Activated CD4-positive, alpha-beta memory T cell treated with anti-CD3 and anti-CD28 coated beads for 36 hours (primary cell): Measurements from ENCODE around the gene TBC1D24. TPM values are rescaled to one million over a fixed set of nuclear protein-coding genes. Genes with fewer than 3 reads are reported as not detected.

Experiments
- CTCF ChIA-PET: fragments of 350-600 bp; sonication (Branson Sonifier 250); formaldehyde crosslinking; loops from one replicate; lab custom pipeline; 2021; ENCODE audit warnings: antibody characterized with exemption, inconsistent platforms; lab: Charles Lee
- POLR2A ChIA-PET: fragments of 350-600 bp; sonication (Branson Sonifier 250); formaldehyde crosslinking; loops from one replicate; lab custom pipeline; 2021; ENCODE audit warnings: antibody characterized with exemption; lab: Charles Lee
- DNase-seq: peaks from one replicate; pipeline ENCODE4 v3.0.0-alpha.2; 2020
- H3K27ac Mint-ChIP-seq: one replicate; pipeline ENCODE4 v1.8.0; 2021; ENCODE audit warnings: mixed read lengths
- H3K27me3 Mint-ChIP-seq: one replicate; pipeline ENCODE4 v1.8.0; 2021; ENCODE audit warnings: mixed read lengths
- H3K36me3 Mint-ChIP-seq: one replicate; pipeline ENCODE4 v1.8.0; 2021; ENCODE audit warnings: mixed read lengths
- H3K4me1 Mint-ChIP-seq: one replicate; pipeline ENCODE4 v1.8.0; 2021; ENCODE audit warnings: low read depth, mixed read lengths
- H3K4me3 Mint-ChIP-seq: one replicate; pipeline ENCODE4 v1.8.0; 2021; ENCODE audit warnings: mild to moderate bottlenecking, mixed read lengths
- H3K9me3 Mint-ChIP-seq: one replicate; pipeline ENCODE4 v1.8.0; 2021; ENCODE audit warnings: mixed read lengths
- intact Hi-C: fragments of 100-400 bp; cut with micrococcal nuclease; formaldehyde crosslinking; loops from one replicate; pipeline ENCODE4 v1.15.1; 2023
- total RNA-seq, 2 experiments: library from RNA; stranded (reverse); gene quantifications; one replicate each; pipeline ENCODE4 v1.2.3, GENCODE V29; 2021

TBC1D24 gene
- total RNA-seq, 2 experiments from 2014 or later: 12.2 to 12.4 TPM

GRCh38 chr16:2470603-2471015 lies 4.3 kb upstream of the TBC1D24 start:
- POLR2A ChIA-PET: interaction anchor here (0.5 to 2.0 kb wide), 3 partner anchors 11 to 180 kb away, joined by 3 to 6 read pairs (median 3); partner anchors contain the start of gene TEDC2
- no peak for DNase-seq
- Mint-ChIP-seq H3K36me3 (no peaks in the 10 kb centered on the region), H3K27ac (no peak overlapping the region), H3K4me3 (no peak overlapping the region), H3K9me3 (no peaks in the 10 kb centered on the region), H3K4me1 (peaks cover 19% of the 10 kb centered on the region), H3K27me3 (peaks cover 32% of the 10 kb centered on the region)
- CTCF ChIA-PET: interaction anchor here (1.2 kb wide), 1 partner anchor 31 kb away, joined by 7 read pairs; no protein-coding TSS in a partner anchor
- intact Hi-C loops: loop anchor here (5.0 kb wide), 1 partner anchor 43 kb away; the partner anchor contains the start of gene CCNF

- intact Hi-C loops: loop anchor here (5.0 kb wide), 1 partner anchor 44 kb away; the partner anchor contains the start of gene CCNF
- H3K27ac Mint-ChIP-seq: no peak within 1 kb of the TSS
- H3K27me3 Mint-ChIP-seq: peaks cover 32% of the 10 kb centered on the region
- H3K36me3 Mint-ChIP-seq: no peaks in the 10 kb centered on the region
- ChIA-PET CTCF (interaction anchor here (1.2 kb wide), 1 partner anchor 30 kb away, joined by 7 read pairs; no protein-coding TSS in a partner anchor), POLR2A (interaction anchor here (0.5 to 1.0 kb wide), 2 partner anchors 30 to 181 kb away, joined by 3 read pairs; no protein-coding TSS in a partner anchor)
- H3K9me3 Mint-ChIP-seq: no peaks in the 10 kb centered on the region
- H3K4me1 Mint-ChIP-seq: peaks cover 23% of the 10 kb centered on the region
- no peak for DNase-seq
- no peak within 1 kb of the TSS for H3K4me3 Mint-ChIP-seq
Observed at GRCh38 chr16:2471016-2471652, 3.8 kb upstream of the TBC1D24 start, which contains the start of gene NTN3. Gene NTN3, plus strand, starts transcription at chr16:2471297. Its CDS starts 405 bp downstream, at chr16:2471702.

- Mint-ChIP-seq H3K4me3 (no peak overlapping the region), H3K27me3 (peaks cover 32% of the 10 kb centered on the region), H3K36me3 (no peaks in the 10 kb centered on the region), H3K4me1 (peaks cover 27% of the 10 kb centered on the region), H3K27ac (no peak overlapping the region), H3K9me3 (no peaks in the 10 kb centered on the region)
- POLR2A ChIA-PET: no interaction called here
- CTCF ChIA-PET: no interaction called here
- no peak for DNase-seq
- intact Hi-C loops: loop anchor here (5.0 kb wide), 1 partner anchor 45 kb away; the partner anchor contains the start of gene CCNF
Observed at GRCh38 chr16:2471653-2472487, 3.1 kb upstream of the TBC1D24 start.

- Mint-ChIP-seq H3K9me3 (no peaks in the 10 kb centered on the region), H3K4me3 (no peak overlapping the region), H3K27me3 (peaks cover 32% of the 10 kb centered on the region), H3K27ac (no peak overlapping the region), H3K36me3 (no peaks in the 10 kb centered on the region), H3K4me1 (peaks cover 24% of the 10 kb centered on the region)
- intact Hi-C loops: loop anchor here (5.0 kb wide), 1 partner anchor 45 kb away; the partner anchor contains the start of gene CCNF
- POLR2A ChIA-PET: no interaction called here
- CTCF ChIA-PET: no interaction called here
- no peak for DNase-seq
Observed at GRCh38 chr16:2472488-2472864, 2.5 kb upstream of the TBC1D24 start.

GRCh38 chr16:2472885-2473445 lies 2.0 kb upstream of the TBC1D24 start:
- CTCF ChIA-PET: no interaction called here
- intact Hi-C loops: loop anchor here (5.0 kb wide), 1 partner anchor 46 kb away; the partner anchor contains the start of gene CCNF
- POLR2A ChIA-PET: no interaction called here

GRCh38 chr16:2473446-2473926 lies 1.4 kb upstream of the TBC1D24 start:
- Mint-ChIP-seq H3K4me1 (peaks cover 20% of the 10 kb centered on the region), H3K4me3 (peak overlapping the region; percentile 38), H3K27ac (no peak overlapping the region), H3K27me3 (peaks cover 28% of the 10 kb centered on the region), H3K36me3 (no peaks in the 10 kb centered on the region), H3K9me3 (no peaks in the 10 kb centered on the region)
- CTCF ChIA-PET: interaction anchor here (1.9 kb wide), 1 partner anchor 13 kb away, joined by 8 read pairs; no protein-coding TSS in a partner anchor
- intact Hi-C loops: loop anchor here (5.0 kb wide), 1 partner anchor 46 kb away; the partner anchor contains the start of gene CCNF
- DNase-seq: no peak
- POLR2A ChIA-PET: no interaction called here

More at GRCh38 chr16:2472885-2473445, 2.0 kb upstream of the TBC1D24 start:
- Mint-ChIP-seq H3K4me1 (peaks cover 24% of the 10 kb centered on the region), H3K27me3 (peaks cover 32% of the 10 kb centered on the region), H3K4me3 (peak overlapping the region; percentile 38), H3K9me3 (no peaks in the 10 kb centered on the region), H3K27ac (no peak overlapping the region), H3K36me3 (no peaks in the 10 kb centered on the region)
- no peak for DNase-seq

GRCh38 chr16:2473999-2474876 lies 689 bp upstream of the TBC1D24 start:
- intact Hi-C loops: loop anchor here (5.0 kb wide), 1 partner anchor 47 kb away; the partner anchor contains the start of gene CCNF
- peak; percentile 67 for DNase-seq
- Mint-ChIP-seq H3K27ac (peak overlapping the region; percentile 8), H3K4me3 (peak overlapping the region; percentile 72), H3K36me3 (no peaks in the 10 kb centered on the region), H3K9me3 (no peaks in the 10 kb centered on the region), H3K27me3 (peaks cover 25% of the 10 kb centered on the region), H3K4me1 (peaks cover 19% of the 10 kb centered on the region)
- CTCF ChIA-PET: interaction anchor here (1.3 to 1.9 kb wide), 3 partner anchors 13 to 27 kb away, joined by 4 to 8 read pairs (median 5); partner anchors contain the start of gene TEDC2
- POLR2A ChIA-PET: interaction anchor here (0.6 to 1.4 kb wide), 5 partner anchors 14 to 439 kb away, joined by 3 to 4 read pairs (median 3); partner anchors contain the start of genes ATP6V0C and TEDC2

GRCh38 chr16:2475413-2476344 lies 752 bp downstream of the TBC1D24 start:
- H3K27me3 Mint-ChIP-seq: peaks cover 12% of the 10 kb centered on the region
- H3K36me3 Mint-ChIP-seq: no peaks in the 10 kb centered on the region
- no peak overlapping the region for H3K27ac Mint-ChIP-seq
- ChIA-PET CTCF (interaction anchor here (1.3 to 1.9 kb wide), 3 partner anchors 11 to 26 kb away, joined by 4 to 8 read pairs (median 5); partner anchors contain the start of gene TEDC2), POLR2A (interaction anchor here (0.6 to 1.4 kb wide), 5 partner anchors 16 to 437 kb away, joined by 3 to 4 read pairs (median 3); partner anchors contain the start of genes ATP6V0C and TEDC2)
- peaks cover 15% of the 10 kb centered on the region for H3K4me1 Mint-ChIP-seq
- H3K9me3 Mint-ChIP-seq: no peaks in the 10 kb centered on the region
- DNase-seq: peak; percentile 59
- intact Hi-C loops: no loop called here
- H3K4me3 Mint-ChIP-seq: peak overlapping the region; percentile 57

- intact Hi-C loops: no loop called here
- Mint-ChIP-seq H3K4me1 (peaks cover 15% of the 10 kb centered on the region), H3K4me3 (peak overlapping the region; percentile 57), H3K27ac (no peak overlapping the region), H3K9me3 (no peaks in the 10 kb centered on the region), H3K36me3 (no peaks in the 10 kb centered on the region), H3K27me3 (peaks cover 12% of the 10 kb centered on the region)
- DNase-seq: no peak
- POLR2A ChIA-PET: no interaction called here
- CTCF ChIA-PET: no interaction called here
Observed at GRCh38 chr16:2476345-2476720, 1.4 kb downstream of the TBC1D24 start.

GRCh38 chr16:2476741-2477140 lies 1.8 kb downstream of the TBC1D24 start:
- H3K36me3 Mint-ChIP-seq: no peaks in the 10 kb centered on the region
- peaks cover 12% of the 10 kb centered on the region for H3K27me3 Mint-ChIP-seq
- intact Hi-C loops: no loop called here
- H3K4me3 Mint-ChIP-seq: peak overlapping the region; percentile 57
- peaks cover 15% of the 10 kb centered on the region for H3K4me1 Mint-ChIP-seq
- H3K27ac Mint-ChIP-seq: no peak overlapping the region
- no peak for DNase-seq
- CTCF ChIA-PET: no interaction called here
- no peaks in the 10 kb centered on the region for H3K9me3 Mint-ChIP-seq
- POLR2A ChIA-PET: no interaction called here
